NCI-H2029 (cell line): Measurements from ENCODE around the gene JUND.

Experiments
- DNase-seq: peaks from one replicate; lab custom pipeline; 2025; lab: John Stamatoyannopoulos, UW

JUND gene

GRCh38 chr19:18308051-18308947 is 26.9 kb upstream of the JUND start:
- no peak for DNase-seq

DNA sequence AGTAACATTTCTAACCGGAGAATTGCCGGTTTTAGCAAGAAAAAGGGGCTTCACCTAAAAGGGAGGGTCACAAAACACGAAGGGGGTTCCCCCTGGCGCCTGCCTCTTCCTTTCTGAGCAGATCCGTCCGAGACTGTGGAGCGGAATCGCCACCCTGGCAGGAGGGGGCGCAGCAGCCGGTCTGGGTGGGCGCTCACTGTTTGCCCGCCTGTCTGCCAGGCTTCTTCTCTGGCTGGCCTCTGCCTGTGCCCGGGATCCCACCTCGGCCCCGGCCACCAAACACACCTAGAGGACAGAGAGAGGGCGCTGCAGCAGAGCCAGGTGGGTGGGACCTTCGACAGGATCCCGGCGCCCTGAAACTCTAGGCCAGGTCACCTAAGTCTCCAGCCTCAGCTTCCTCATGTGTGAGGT is 25.9 kb upstream of the JUND start:
- no peak for DNase-seq

DNA sequence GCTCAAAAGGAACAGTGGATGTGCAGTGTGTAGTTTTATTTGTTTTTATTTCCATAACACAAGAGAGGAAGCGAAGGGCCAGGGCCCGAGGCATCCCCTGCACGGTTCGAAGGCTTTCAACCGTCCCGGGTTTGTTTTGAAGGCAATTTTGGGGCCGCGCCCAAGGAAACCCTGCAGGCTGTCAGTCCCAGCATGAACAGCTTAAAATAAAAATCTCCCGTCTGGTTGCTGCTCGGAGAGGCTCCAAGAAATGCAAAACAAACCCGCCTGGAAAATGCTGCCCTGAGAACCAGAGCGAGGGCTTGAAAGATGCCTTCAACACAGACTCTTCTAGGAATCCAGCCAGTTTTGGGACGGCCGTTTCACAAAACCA is 25.5 kb upstream of the JUND start:
- no peak for DNase-seq

DNA sequence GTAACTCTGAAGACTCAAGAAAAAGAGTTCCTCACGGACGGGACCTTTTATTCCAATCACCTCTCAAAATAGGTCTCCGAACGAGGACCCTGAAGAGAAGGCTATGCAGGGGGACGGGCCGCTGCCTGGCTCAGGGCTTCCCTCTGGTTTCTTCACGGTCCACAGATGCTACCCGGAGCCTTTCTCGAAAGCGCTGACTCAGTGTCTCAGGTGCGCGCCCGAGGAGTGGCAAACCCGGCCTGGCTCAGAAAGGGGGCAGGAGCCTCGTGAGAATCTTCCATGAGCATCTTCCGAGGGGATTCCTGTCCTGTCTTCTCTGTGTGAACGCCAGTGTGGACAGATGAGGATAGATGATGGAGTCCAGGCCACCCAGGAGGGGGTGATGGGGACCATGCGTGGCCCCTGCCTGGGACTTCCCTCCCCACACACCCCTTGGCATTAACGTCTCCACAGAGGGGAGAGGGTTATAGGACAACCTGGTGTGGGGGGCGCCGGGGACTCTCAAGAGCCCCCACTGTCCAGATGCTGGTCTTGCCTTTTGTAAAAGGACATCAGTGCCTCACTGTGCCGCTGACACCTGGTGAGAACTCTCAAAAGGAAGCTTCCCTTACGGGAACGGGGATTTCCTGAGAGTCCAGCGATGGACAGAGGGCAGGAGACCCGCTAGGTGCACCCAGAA is 24.9 kb upstream of the JUND start:
- DNase-seq = no peak

GRCh38 chr19:18304458-18305310 is 23.3 kb upstream of the JUND start:
- peak; percentile 47 for DNase-seq

DNA sequence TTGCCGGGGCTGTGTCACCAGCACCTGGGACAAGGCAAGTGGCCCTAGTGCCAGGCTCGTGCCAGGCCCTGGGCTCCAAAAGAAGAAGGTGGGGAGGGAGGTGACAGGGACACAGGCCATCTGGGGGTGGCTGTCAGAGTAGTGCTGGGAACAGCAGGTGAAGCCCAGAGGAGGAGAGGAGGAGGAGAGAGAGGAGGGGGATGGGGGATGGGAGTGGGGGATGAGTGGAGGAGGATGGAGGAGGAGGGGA is 22.7 kb upstream of the JUND start:
- DNase-seq = no peak

GRCh38 chr19:18301718-18302111 is 20.3 kb upstream of the JUND start:
- no peak for DNase-seq

GRCh38 chr19:18300930-18301717 is 19.7 kb upstream of the JUND start:
- no peak for DNase-seq

DNA sequence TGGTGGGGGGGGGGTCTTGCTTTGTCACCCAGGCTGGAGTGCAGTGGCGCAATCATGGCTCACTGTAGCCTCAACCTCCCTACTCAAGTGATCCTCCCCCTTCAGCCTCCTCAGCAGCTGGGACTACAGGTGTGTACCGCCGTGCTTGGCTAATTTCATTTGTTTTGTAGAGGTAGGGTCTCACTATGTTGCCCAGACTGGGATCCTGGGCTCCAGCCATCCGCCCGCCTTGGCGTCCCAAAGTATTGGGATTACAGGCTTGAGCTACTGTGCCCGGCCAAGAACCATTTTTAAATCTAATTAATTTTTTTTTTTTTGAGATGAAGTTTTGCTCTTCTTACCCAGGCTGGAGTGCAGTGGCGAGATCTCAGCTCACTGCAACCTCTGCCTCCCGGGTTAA is 18.2 kb upstream of the JUND start:
- DNase-seq = no peak

GRCh38 chr19:18298601-18299000 is 17.2 kb upstream of the JUND start:
- DNase-seq = no peak

DNA sequence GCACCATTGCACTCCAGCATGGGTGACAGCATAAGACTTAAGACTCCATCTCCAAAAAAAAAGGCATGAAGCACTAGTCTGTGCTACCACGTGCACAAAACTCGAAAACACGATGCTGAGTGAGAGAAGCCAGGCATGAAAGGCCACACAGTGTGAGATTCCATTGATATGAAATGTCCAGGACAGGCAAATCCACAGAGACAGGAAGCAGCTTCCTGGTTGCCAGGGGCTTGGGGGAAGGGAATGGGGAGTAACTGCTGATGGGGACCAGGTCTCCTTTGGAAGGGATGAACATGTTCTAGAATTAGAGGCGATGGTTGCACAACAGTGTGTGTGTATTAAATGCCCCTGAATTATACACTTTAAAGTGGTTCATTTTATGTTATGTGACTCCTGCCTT is 15.9 kb upstream of the JUND start:
- DNase-seq = no peak

DNA sequence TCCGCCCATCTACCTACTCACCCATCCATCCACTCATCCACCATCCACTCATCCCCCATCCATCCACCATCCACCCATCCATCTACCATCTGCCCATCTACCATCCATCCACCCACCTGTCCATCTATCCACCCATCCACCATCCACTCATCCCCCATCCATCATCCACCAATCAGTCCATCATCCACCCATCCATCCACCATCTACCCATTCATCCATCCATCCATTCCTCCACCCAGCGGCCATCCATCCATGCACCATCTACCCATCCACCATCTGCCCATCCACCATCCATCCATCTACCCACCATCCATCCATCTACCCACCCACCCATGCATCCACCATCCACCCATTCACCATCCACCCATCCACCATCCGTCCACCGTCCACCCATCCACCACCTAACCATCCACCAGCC is 13.6 kb upstream of the JUND start:
- no peak for DNase-seq

DNA sequence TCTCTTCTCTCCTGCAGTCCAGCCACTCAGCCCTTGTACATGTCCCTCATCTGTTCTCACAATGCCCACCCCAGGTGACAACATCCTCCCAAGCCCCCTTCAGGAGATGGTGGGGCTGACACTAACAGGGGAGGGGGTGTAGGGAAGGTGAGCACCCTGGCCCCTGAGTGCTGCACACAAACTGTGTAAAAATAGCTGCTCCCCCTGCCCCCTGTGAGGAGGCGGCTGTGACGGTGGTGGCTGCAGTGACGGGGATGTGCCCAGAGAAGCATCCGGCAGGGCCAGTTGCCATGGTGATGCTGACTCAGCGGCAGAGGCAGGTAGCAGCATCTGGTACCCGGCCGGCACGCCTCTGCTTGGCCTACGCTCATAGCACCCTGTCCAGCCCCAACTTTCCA is 13.0 kb upstream of the JUND start:
- peak; percentile 25 for DNase-seq

DNA sequence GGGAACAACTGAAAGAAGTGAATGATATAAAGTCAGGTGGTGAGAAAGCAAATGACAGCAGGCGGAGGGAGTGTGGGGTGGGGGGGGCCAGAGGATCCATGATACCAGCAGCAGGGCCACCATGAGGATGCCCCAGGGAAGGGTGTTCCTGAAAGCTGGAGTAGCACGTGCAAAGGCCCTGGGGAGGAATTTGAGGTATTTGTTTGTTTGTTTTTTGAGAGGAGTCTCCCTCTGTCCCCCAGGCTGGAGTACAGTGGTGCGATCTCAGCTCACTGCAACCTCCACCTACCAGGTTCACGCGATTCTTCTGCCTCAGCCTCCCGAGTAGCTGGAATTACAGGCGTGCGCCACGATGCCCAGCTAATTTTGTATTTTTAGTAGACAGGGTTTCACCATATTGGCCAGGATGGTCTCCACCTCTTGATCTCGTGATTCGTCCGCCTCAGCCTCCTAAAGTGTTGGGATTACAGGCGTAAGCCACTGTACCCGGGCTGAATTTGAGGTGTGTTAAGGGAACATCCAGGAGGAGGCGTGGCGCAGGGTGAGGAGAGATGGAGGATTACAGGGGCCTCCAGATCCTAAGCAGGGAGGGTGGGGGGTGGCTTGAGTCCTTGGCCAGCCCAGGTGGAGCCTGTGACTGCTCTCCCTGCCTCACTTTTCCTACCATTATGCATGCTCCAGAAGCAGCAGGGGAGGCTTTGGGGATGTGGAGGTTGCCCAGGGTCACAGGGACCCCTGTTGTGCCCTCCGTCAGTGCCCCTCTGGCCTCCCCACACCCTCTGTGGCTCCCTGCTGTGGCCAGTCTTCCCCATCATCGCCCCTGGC is 12.4 kb upstream of the JUND start:
- no peak for DNase-seq

GRCh38 chr19:18292810-18293641 is 11.6 kb upstream of the JUND start:
- peak; percentile 63 for DNase-seq

DNA sequence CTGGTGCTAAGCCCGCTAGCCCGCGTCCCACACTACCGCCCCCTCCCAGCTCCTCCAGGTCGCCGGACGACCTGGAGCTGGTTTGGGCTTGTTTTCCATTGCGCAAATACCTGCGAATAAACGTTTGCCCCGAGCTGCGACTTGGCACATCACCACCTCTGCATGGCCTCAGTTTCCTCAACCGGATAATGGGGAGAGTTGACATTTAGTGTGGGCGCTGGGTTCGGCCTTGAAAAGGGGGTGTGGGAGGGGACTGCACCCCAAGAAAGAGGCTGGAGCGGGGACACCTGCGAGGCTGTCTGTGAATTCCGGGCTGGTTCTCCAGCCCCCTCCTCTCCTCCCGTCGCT is 11.0 kb upstream of the JUND start:
- peak; percentile 36 for DNase-seq

DNA sequence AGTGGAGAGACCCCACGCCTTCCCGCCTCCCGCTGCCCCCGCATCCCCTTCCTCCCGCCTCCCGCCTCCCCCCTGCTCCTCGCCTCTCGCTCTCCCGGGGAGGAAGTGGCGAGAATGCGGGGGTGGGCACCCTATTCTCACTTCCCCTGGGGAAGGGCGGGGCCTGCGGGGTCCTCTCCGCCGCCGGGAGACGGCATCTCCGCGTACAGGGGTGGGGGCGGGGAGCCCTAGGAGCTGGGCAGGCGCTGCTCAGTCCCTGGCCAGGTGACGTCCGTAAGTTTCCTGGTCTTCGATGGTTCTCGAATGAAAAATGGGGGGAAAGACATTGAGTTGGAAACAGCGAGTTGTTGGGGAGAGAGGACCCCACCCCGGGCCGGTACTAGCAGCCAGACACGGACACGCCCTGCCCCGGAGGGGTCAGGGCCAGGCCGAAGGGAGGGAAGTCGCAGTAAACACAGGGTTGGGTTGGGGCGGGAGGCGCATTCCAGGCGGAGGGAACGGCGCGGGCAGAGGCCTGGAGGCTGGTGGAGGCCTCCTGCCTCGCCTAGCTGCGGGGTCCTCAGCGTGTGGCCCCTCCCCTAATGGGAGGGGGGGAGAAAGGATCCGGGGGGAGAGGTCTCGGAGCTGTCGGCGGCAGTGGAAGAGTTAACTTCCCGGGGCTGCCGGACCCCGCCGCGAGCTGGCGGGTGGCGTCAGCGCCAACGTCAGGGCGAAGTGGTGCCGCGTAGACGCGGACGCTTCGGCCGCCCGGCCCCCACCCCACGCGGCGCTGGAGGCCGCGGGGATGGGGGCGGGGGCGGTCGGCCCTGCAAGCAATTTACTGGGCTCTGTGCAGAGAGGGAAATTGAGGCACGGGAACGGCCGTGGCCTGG is 10.4 kb upstream of the JUND start:
- peak; percentile 44 for DNase-seq

DNA sequence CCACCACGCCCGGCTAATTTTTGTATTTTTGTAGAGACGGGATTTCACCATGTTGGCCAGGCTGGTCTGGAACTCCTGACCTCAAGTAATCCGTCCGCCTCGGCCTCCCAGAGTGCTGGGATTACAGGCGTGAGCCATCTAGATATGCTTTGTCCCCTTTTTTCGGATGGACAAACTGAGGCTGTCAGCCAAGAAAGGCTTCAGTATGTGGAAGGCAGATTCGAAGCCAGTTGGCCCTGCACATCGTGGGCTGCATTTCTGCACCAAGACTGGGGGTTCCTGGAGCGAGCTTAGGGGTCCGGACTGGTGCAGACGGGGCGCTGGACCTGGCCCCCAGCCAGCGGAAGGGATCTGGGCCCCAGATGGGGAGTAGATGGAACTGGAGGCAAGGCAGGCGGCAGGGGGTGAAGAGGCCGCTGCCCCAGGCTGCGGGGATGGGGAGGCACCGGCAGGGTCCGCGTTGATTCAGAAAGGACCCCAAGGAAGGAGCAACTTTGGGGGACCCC is 9.7 kb upstream of the JUND start:
- DNase-seq = no peak
